Neuron (in vitro differentiated cells): ENCODE results near the gene SIPA1L3.
"Not testable (repeated sequence)": the region's sequence is repeated elsewhere in the genome, so short reads cannot be mapped to it uniquely, and the experiment has no call there.

Experiments used
- H2AFZ ChIP-seq: one replicate; pipeline ENCODE4 v1.6.1; 2013; ENCODE audit warnings: low read depth, mild to moderate bottlenecking, inconsistent platforms, low read length, moderate library complexity
- H3K27me3 ChIP-seq: one replicate; pipeline ENCODE4 v1.6.1; 2013; ENCODE audit warnings: low read length; ENCODE audit not compliant: insufficient read depth
- H3K36me3 ChIP-seq: one replicate; pipeline ENCODE4 v1.6.1; 2013; ENCODE audit warnings: low read length; ENCODE audit not compliant: insufficient read depth
- H3K4me1 ChIP-seq: one replicate; pipeline ENCODE4 v1.6.1; 2013; ENCODE audit warnings: low read length; ENCODE audit not compliant: insufficient read depth
- H3K4me3 ChIP-seq: 2 replicates; pipeline ENCODE4 v1.5.1; 2013; ENCODE audit warnings: mild to moderate bottlenecking, low read length, moderate library complexity
- H3K9me3 ChIP-seq: one replicate; pipeline ENCODE4 v1.6.1; 2013; ENCODE audit warnings: low read length

SIPA1L3 gene

DNA sequence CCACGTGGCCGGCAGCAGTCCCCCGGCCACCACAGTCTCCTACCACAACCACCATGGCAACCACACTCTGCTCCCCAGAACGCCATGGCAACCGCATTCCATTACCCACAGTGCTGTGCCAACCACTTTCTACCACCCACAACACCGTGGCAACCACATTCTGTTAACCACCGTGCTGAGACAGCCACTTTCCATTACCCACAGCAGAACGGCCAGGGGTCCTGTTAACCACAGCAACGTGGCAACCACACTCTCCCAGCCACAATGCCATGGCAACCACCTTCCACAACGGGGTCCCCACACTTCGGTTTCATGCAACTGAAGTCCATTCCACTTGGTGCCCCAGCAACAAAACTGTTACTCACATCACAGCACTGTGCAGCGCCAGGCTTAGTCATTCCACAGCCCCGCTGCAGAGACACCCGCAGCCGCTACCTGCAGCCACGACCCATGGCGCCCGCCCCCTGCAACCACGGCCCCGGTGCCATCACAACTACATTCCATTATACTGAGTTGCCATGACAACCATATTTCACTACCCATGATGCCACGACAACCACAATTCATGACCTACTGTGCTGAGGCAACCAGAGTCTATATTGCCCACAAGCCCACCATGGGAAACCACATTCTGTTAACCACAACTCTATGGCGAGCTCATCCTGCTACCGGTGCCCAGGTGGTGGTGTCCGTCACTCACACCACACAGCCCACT, 307.1 kb downstream of the SIPA1L3 start:
- Histone ChIP-seq H3K36me3 (peaks cover 42% of the 10 kb centered on the region), H3K4me3 (no peak overlapping the region), H3K4me1 (peaks cover 38% of the 10 kb centered on the region), H2AFZ (no peak overlapping the region), H3K27me3 (no peaks in the 10 kb centered on the region), H3K9me3 (no peaks in the 10 kb centered on the region)

- no peaks in the 10 kb centered on the region for H3K27me3 ChIP-seq
- peaks cover 10% of the 10 kb centered on the region for H3K4me1 ChIP-seq
- no peaks in the 10 kb centered on the region for H3K9me3 ChIP-seq
- H3K36me3 ChIP-seq: peaks cover 61% of the 10 kb centered on the region
- H2AFZ ChIP-seq: no peak overlapping the region
- H3K4me3 ChIP-seq: no peak overlapping the region
Observed at GRCh38 chr19:38216785-38217641, 310.0 kb downstream of the SIPA1L3 start.

- Histone ChIP-seq H2AFZ (no peak overlapping the region), H3K36me3 (peaks cover 67% of the 10 kb centered on the region), H3K9me3 (no peaks in the 10 kb centered on the region), H3K4me3 (no peak overlapping the region), H3K27me3 (no peaks in the 10 kb centered on the region), H3K4me1 (peaks cover 13% of the 10 kb centered on the region)
Observed at GRCh38 chr19:38218204-38218603, 311.2 kb downstream of the SIPA1L3 start.

DNA sequence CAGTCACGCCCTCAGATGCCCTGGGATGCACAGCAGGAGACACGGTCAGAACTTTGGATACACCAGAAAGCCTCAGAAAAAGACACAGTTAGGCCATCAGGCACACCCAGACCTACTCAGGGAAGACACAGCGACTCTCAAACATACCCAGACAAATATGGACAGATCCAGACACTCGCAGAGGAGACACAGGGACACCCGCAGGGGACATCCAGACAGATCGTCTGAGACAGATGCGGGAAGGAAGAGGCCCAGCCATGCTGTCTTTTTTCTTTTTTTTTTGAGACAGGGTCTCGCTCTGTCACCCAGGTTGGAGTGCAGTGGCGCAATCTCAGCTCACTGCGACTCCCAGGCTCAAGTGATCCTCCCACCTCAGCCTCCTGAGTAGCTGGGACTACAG, 312.2 kb downstream of the SIPA1L3 start:
- Histone ChIP-seq H3K4me1 (peaks cover 11% of the 10 kb centered on the region), H3K27me3 (no peaks in the 10 kb centered on the region), H3K36me3 (peaks cover 59% of the 10 kb centered on the region), H3K9me3 (no peaks in the 10 kb centered on the region), H2AFZ (no peak overlapping the region), H3K4me3 (no peak overlapping the region)

DNA sequence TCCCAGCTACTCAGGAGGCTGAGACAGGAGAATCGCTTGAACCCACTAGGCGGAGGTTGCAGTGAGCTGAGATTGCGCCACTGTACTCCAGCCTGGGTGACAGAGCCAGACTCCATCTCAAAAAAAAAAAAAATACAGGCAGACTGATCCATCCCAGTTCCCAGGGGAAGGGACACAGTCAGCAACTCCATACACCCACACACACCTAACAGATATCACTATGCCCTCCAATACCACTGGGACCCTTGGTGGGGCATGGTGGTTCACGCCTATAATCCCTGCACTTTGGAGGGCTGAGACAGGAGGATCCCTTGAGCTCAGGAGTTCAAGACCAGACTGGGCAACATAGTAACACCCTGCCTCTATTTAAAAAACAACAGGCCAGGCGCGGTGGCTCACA, 314.4 kb downstream of the SIPA1L3 start:
- Histone ChIP-seq H3K4me1 (peaks cover 12% of the 10 kb centered on the region), H3K4me3 (no peak overlapping the region), H3K9me3 (no peaks in the 10 kb centered on the region), H3K27me3 (no peaks in the 10 kb centered on the region), H3K36me3 (peaks cover 45% of the 10 kb centered on the region), H2AFZ (no peak overlapping the region)

DNA sequence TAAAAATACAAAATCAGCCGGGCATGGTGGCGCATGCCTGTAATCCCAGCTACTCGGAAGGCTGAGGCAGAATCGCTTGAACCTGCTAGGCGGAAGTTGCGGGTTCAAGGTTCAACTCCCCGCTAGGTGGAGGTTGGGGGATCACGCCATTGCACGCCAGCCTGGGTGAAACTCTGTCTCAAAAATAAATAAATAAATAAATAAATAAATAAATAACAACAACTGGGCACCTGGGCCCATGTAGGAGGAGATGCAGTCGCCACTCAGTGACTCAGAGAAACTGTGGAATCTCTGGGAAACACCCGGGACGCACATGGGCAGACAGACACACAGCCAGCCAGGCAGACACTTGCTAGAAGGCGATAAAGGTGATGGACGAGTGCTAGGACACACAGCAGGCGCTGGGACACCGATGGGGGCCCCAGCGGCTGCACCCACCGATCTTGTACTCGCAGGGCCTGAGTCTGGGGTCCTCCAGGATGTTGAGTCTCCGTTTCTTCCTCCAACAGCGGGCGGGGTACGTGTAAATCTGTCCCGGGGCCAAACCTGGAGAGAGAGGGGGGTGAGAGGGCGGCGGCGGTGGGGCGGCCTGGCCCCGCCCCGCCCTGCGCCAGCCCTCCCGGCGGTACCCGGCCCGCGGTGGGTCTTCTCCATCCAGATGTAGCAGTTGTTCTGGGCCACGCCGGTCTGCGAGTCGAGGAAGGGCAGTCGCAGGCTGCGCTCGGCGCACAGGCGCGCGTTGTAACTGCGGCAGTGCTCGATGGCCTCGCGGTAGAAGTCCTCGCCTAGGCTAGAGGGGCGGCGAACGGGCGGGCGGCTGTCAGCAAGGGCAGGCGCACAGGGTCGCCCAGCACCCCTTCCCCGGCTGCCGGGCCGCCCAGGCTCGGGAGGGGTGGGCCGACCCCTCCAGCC, 315.2 kb downstream of the SIPA1L3 start:
- peaks cover 18% of the 10 kb centered on the region for H3K4me1 ChIP-seq
- peaks cover 41% of the 10 kb centered on the region for H3K36me3 ChIP-seq
- H3K27me3 ChIP-seq: no peaks in the 10 kb centered on the region
- no peaks in the 10 kb centered on the region for H3K9me3 ChIP-seq
- H3K4me3 ChIP-seq: no peak overlapping the region
- no peak overlapping the region for H2AFZ ChIP-seq

GRCh38 chr19:38223119-38223523, 316.1 kb downstream of the SIPA1L3 start:
- Histone ChIP-seq H3K4me1 (peaks cover 27% of the 10 kb centered on the region), H3K27me3 (no peaks in the 10 kb centered on the region), H3K9me3 (no peaks in the 10 kb centered on the region), H3K36me3 (peaks cover 34% of the 10 kb centered on the region), H2AFZ (no peak overlapping the region), H3K4me3 (peak overlapping the region; percentile 46)

DNA sequence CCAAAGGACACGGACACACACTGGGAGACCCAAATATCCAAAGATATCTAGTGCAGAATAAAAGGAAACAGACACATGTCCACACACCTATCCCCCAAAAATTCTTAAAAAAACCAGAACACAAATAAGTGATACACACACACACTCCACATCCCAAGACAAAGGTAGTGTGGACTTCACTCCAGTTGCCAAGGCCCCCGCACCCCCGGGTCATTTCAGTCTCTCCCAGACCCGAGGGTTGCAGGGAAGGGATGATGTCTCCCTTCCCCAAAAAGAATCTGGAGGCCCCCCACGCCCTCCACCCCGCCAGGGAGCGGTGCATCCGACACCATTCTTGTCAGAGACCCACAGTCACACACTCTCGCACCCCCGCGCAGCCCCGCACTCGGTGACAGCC, 316.6 kb downstream of the SIPA1L3 start:
- Histone ChIP-seq H2AFZ (no peak overlapping the region), H3K4me1 (peaks cover 27% of the 10 kb centered on the region), H3K36me3 (peaks cover 29% of the 10 kb centered on the region), H3K9me3 (no peaks in the 10 kb centered on the region), H3K4me3 (peak overlapping the region; percentile 46), H3K27me3 (no peaks in the 10 kb centered on the region)

GRCh38 chr19:38224014-38224862, 317.2 kb downstream of the SIPA1L3 start, which contains the start of gene DPF1:
TSS of gene DPF1 (minus strand) at chr19:38224222. CDS start at chr19:38224142, 80 bp downstream.
- no peaks in the 10 kb centered on the region for H3K9me3 ChIP-seq

DNA sequence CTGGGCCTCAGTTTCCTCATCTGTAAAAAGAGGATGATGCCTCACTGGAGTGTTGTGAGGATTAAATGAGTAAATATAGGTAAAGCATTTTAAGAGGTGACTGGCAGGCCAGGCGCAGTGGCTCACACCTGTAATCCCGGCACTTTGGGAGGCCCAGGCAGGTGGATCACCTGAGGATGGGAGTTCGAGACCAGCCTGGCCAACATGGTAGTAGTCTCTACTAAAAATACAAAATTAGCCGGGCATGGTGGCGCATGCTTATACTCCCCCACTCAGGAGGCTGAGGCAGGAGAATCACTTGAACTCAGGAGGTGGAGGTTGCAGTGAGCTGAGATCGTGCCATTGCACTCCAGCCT, 317.8 kb downstream of the SIPA1L3 start:
- H3K4me1 ChIP-seq: peaks cover 27% of the 10 kb centered on the region
- H3K27me3 ChIP-seq, H3K9me3 ChIP-seq, H2AFZ ChIP-seq, H3K4me3 ChIP-seq: not testable (repeated sequence)
- peaks cover 18% of the 10 kb centered on the region for H3K36me3 ChIP-seq

More at GRCh38 chr19:38224014-38224862, 317.2 kb downstream of the SIPA1L3 start, which contains the start of gene DPF1:
- Histone ChIP-seq H3K4me3 (peak within 1 kb of the TSS; percentile 46), H3K4me1 (peaks cover 27% of the 10 kb centered on the region), H3K27me3 (no peaks in the 10 kb centered on the region), H3K36me3 (peaks cover 23% of the 10 kb centered on the region), H2AFZ (no peak within 1 kb of the TSS)

- peak overlapping the region; percentile 56 for H3K4me3 ChIP-seq
- H3K4me1 ChIP-seq: peaks cover 27% of the 10 kb centered on the region
- H3K9me3 ChIP-seq: no peaks in the 10 kb centered on the region
- H2AFZ ChIP-seq: no peak overlapping the region
- no peaks in the 10 kb centered on the region for H3K27me3 ChIP-seq
- H3K36me3 ChIP-seq: peaks cover 4% of the 10 kb centered on the region
Observed at GRCh38 chr19:38227287-38228004, 320.4 kb downstream of the SIPA1L3 start.
